Anterior cingulate cortex (tissue), 58 donors: ENCODE measurements around the gene STK39.
A peak's percentile ranks its signal among the peaks of the same experiment; 100 is the strongest.
"Not testable (repeated sequence)": the region's sequence is repeated elsewhere in the genome, so short reads cannot be mapped to it uniquely, and the experiment has no call there.

ENCODE experiments used
- DNase-seq, 58 donors: peaks; one replicate each; lab custom pipeline; 2025; lab: John Stamatoyannopoulos, UW

STK39 gene

DNA sequence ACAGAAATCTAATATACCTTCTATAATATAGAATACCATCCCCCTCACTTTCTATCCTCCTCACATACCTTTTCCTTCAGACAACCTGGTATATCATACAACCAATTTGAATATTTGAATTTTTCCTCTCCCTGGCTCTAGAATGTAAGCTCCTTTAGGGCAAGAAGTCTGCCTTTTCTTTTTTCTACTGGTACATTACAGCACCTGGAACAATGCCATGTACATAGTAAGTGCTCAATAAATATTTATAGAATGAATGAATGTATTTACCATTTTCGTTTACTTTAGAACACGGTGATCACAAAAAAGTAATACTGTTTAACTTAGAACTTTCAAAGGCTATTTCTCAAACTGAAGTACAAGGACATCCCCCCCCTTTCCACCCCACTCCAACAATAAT is 187.6 kb downstream of the STK39 start:
- DNase-seq = no peak

DNA sequence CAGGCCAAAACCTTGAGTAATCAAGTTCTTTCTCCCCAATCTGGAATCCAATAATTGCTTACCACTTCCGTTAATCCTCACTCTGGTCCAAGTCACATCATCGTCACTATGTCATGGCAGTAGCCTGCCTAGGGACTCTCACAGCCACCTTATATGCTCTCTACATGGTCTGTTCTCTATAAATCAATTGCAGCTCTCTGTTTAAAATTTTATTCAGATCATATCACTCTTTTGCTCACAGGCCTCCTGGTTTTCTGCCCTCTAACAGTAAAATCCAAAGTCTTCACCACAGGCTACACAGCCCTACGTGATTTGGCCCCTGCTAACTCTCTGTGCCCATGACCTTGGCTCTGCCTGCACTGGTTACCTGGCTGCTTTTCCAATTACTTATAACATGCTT is 188.7 kb downstream of the STK39 start:
- DNase-seq = no peak

DNA sequence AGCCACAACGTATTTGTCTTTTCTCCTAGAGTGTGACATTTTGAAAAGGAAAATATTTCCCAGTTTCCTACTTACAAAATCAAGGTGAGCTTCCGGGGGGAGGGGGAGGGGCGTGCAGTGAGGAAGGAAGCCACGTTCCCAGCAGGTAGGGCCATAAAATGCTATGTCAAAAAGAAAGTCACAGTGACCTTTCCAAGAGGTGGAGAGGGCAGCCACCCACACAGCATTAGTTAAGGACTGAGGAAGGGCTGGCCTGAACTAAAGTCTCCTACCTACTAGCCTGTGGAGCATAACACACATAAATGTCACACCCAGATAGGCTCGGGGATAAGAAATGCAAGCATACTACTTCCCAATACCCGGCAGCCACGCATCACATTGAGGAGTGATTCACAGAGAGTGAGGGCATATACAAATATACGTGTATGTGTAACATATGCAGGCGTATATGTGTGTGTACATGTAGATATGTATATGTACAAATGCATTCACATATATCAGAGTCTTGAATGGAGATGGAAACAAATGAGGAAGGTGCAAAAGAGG is 191.1 kb downstream of the STK39 start:
- no peak for DNase-seq

DNA sequence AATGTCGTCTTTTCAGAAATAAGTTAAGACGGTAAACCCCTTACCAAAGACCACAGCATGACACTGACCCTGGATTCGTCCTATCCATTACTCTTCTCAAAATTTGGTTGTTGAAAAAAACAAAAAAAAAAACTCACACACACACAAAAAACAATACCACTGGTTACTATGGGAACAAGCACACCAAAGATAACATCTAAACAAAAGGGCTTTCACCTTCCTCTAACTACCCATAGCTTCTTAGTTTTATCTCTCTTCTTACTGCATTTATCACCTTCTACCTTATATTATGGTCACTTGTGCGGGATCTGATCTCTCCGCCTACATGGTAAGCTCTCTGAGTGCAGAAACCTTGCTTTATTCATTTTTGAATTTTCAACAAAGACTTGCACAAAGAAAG is 192.7 kb downstream of the STK39 start:
- DNase-seq = no peak

DNA sequence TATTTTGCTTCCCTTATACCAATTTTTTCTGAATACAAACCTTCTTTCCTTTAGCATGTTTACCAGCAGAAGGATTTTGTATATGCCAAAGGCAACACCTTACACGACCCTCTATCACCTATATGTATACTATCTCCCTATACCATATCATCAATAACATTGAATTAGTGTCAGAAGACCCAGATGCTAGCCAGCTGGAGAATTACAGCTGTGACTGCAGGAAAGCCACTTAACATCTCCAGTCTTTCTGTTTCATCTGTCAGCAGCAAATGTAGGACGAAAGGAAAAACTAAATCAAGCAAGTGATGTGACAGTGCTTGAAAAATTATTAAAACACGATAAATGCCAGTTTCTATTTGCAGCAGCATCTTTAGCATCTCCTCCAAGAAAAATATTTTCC is 193.7 kb downstream of the STK39 start:
- DNase-seq = no peak

DNA sequence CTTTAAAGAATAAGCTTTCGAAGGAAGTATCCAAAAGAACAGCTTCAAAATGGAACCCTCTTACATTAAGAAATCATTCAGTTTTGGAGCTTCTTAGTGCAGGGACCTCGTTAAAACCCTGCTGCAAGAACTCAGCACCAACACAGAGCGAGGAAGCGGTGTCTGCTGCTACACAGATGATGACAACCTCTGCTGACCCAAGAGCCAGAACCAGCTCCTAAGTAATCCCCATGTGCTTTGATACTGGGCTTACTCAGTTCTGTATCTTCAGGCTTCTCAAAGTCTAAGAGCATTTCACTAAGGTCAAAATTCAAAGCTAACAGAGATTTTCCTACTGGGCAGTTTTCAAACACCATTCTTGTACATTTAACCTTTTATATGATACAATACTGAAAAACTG is 194.6 kb downstream of the STK39 start:
- DNase-seq = no peak

DNA sequence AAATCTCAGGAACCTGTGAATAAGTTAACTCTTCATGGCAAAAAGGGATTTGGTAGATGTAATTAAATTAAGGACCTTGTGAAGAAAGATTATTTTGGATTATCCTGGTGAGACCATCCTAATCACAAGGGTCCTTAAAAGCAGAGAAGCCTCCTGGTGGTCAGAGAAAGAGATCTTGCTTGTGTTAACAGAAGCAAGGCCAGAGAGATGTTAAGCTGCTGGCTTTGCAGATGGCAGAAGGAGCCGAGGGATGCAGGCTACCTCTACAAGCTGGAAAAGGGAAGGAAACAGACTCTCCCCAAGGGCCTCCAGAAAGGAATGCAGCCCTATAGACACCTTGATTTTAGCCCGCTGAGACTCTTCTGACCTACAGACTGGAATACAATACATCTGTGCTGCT is 197.0 kb downstream of the STK39 start:
- no peak for DNase-seq

DNA sequence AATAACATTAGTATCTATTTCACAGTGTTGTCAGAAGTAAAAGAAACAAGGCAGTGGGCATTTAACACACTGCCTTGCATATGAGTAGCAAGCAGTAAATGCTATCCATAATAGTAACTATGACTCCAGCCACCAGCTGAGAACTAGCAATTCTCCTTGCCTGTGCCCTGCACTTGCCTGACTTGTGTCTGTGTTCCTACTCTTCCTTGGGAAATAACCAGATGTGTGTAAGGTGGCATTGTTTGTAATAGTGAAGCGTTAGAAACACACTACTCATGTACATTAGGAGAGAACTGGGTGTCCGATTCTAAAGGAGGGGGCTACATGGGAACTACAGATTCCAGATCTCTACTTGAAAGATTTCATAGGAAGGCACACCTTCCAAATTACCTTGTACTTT is 197.8 kb downstream of the STK39 start:
- DNase-seq = no peak

DNA sequence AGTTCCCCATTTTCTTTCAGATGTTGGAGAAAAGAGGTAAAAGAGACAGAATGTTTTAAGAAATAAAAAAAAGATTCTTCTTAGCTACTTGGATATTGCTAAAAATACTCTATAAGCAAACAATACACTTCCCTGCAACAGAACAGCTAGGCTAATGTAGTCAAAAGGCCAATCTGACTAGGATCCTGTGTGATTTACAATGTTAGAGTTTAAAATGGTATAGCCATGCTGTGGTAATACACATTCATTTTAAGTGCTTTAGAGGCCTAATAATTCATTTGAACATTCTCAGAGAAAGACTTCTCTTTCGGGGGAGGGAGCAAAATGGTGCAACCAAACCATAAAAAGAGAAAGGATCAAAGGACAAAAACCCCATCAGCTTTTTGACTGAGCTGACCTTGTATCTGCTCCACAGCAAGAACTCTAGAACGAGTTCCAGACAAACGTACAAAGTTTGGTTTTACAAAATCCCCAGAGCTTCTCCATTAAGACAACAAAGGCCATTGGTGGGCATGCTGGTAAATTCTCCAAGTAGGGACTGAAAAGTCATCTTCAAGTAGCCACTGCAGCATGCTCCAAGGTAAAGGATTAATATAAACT is 200.2 kb downstream of the STK39 start:
- no peak for DNase-seq

DNA sequence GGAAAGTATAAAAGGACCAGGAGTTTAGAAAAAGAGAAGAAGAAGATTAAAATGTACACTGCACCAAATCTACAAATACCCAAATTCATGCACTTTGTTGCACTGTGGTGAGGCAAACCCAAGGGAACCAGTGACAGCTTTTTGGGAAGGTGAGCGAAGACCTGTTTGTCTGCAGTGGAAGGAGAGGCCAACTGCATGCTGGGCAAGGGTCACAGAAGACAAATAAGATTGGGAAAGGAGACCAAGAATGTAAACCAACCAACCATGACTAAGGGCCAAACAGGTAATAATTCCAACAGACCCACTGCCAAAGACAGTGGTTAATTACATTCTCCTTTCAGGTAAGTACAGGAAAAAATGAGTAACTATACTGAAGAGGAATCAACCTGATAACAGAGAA is 202.8 kb downstream of the STK39 start:
- no peak for DNase-seq

DNA sequence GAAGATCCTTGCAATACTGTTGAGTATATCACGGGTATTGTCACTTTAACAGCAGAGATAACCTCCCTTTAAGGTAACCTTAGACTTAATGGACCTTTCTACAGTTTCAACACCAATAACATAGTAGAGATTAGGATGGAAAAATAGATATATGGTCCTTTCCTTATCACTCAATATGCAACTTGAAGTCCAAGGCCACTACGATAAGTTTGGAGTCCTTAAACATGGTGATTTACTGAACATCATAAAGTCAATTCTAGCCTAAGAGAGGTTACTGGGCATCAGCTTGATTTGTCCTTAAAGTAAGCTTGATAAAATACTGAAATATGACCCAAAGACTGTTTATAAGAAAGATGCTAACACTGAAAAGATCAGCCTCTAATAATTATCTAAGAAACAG is 203.2 kb downstream of the STK39 start:
- DNase-seq = no peak

DNA sequence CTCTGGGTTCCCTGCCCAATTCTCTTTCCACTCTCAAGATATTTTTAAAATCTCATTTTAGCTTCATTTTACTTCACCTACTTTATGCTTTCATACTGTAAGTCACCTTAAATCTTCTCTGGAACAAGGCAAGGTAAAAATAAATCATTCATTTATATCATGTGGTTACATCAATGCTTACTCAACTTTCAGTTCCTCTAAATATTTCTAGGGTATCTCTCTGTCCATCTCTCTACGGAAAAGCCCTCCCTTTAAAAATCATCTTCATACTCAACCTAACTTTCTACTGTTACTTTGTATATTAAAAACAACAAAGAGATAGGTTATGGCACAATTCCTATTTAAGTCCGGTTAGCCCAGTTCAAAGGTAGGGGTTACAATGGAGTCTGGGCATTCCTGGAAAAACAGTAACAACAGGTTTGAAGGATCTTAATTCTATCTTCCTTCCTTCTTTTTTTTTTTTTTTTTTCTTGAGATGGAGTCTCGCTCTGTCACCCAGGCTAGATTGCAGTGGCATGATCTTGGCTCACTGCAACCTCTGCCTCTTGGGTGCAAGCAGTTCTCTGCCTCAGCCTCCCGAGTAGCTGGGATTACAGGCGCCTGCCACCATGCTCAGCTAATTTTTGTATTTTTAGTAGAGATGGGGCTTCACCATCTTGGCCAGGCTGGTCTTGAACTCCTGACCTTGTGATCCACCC is 205.1 kb downstream of the STK39 start:
- DNase-seq = not testable (repeated sequence)

DNA sequence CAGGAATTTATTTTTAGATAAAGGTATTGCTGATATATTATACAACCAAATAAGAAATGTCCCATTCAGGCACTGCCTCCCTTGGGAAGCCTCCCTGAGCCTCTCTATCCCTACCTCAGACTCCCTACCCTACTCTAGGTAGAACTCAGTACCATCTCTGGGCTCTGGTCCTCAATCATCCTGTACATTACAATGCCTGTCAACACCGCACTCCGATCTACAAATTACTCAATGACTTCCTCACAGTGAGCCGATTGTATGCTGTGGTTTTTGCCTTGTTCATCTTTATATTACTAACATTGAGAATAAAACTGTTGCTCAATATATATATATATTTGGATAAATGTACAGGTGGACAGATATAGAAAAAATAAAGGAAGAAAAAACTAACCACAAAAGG is 207.5 kb downstream of the STK39 start:
- DNase-seq = no peak

DNA sequence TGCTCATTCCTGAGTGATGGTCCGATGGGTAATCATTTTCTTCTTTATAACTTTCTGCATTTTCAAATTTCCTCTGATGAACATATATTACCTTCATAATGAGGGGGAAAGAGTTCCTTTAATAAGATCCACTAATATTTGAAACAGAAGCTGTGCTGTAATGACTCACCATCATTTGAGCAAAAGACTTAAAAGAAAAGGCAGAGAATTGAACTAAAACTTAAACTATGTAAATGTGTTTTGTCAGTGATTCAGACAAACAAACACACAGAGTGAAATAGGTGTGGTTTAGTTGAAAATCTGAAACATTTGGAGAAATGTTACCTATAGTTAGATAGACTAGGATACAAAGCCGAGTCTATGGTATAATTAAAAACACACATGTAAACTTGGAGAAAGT is 209.6 kb downstream of the STK39 start:
- DNase-seq = no peak

DNA sequence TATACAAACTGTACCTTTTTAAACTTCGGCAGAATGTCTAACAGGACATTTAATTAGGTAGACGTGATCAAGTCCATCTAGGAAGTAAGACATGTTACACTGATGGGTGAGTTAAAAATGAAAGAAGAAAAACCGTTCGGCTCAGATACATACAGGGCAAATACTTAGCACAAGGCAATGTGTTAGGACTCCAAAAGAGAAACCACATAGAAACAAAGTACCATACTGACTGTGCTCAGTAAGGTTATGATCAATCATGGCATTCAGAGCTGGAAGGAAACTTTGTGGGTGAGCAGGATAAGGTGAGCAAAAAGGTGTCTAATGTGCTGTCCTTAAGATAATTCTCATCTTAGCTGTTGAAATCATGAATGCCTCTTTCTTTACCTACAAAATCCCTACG is 211.9 kb downstream of the STK39 start:
- DNase-seq = no peak

DNA sequence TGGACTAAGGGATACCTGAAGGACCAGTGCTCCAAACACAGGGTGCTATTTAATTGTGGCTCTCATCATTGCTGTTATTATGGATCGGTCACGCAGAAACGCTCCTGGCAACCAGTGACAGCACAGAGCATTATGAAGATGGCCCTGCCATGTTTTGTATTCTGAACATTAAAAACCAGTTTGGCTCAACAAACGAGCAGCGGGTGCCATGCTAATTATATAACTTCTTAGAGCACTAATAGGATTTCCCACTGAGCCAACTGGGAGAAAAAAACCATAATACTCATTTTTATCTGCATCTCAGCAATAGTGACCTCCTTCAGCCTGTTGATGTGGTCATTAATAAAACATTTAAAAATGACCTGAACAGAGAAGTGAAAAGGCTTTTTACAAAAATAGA is 212.8 kb downstream of the STK39 start:
- peak in 8 of 58 donors; percentile 1 to 27 (median 8) for DNase-seq

DNA sequence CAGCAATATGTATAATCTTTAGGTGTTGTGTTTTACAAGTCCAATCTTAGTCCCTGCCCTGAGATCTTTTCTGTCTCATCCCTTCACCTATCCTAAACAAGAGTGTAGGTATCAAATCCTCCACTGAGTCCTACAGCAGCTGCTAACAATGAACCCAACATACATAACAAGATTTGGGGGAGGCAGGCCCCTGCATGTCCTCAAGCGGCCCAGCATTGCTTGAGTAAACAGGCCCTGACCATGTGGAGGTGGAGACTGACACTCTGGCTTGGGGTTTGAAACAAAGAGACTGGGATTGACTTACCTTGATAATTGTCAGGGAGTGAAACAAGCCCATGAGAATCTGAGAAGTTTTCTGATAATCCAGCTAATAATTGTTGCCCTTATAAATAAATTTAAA is 213.4 kb downstream of the STK39 start:
- no peak for DNase-seq

DNA sequence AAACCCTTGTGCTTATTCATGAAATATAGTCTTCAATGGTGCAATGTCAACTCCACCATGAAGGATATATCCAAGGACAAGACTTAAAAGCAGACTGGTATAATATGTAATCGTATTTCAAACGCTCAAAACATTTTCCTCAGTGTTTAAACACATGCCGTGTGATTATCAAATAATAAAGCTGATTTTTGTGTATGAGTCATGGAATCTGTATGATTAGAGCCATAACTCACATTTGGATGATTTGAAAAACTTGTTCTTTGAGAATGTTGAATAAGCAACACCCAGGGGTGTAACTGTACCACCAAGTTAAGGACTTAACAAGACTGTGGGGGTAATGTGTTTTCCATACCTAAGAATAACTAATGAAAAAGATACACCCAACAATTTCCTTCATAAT is 215.3 kb downstream of the STK39 start:
- no peak for DNase-seq

DNA sequence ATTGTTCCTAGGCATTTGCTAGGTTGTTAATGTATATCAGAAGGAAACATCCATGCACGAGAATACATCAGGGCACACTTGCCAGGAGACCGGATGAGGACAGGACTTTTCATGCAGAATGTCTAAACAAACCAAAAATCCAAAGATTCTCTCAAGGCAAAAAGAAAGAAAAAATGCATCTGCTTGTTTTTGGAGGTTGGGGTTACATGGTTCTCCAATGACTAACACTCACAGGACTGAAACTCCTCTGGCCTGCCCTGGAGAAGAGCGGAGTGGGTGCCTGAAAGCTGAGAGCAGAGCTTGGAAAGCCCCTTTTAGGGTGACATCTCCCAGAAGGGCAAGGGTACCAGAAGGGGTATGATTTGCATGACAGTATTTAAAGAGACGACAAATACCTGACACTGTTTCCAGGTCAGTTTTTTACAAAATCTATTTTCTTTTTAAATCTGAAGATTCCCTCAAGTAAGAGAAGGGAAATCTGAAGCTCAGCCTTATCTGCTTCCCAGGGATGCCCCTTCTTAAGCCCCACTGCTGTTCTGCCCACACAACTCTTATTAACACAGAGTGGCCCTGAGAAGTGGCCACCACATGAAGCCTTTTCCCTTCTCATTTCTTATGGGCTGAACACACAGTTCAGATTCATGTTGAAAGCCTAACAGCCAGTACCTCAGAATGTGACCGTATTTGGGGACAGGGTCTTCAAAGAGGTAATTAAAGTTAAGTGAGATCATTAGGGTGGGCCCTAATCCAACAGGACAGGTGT is 216.4 kb downstream of the STK39 start:
- DNase-seq = no peak

DNA sequence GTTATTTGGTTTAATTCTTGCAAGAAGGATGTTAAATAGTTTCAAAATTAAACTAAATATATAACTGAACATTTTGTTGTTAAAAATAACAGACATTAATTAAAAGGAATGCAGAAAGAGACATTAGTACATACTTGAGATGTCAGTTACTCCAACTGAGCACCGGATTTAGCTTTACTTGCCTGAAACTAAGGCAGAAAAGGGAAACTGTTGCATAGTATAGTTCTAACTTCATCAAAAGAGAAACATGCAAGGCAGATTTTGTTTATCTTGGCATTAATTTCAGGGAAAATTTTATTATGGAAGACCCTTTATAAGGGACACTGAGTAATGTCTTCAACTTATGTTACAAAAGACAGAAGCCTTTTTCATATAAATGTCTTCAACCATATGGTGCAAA is 218.3 kb downstream of the STK39 start:
- no peak for DNase-seq

DNA sequence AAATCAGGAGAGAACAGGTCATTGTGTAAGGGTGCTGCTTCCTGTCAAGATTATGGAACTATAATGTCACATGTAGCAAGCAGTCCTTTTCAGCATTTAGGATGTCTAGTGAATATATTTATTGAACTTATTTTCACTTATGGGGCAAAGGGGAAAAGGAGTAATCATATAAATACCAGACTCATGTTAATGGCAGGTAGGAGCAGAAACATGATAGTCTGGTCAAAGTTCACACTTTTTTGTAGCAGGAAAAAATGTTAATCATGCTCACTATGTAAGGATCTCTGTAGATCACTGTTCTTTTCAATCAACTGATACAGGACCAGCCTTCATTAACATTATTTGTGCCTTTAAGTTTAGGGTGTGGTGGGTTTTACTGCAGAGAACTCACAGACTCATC is 219.0 kb downstream of the STK39 start:
- DNase-seq = no peak
